Peyer's patch (tissue), 4 donors: ENCODE results near the gene NAP1L4.

Experiments
- POLR2A ChIP-seq, 2 donors: fragments of 450-650 bp; IDR thresholded peaks; one replicate each; pipeline ENCODE4 v1.5.1; 2017; ENCODE audit warnings: antibody characterized with exemption in 2 of 2, mild to moderate bottlenecking in 2 of 2, moderate library complexity in 2 of 2
- TF ChIP-seq, protein P1 (sequence below), 6 experiments: fragments of 450-650 bp in 4 of 6; fragments of 200-600 bp in 2 of 6; sonication (generic) in 1 of 6; IDR thresholded peaks; one replicate each; pipeline ENCODE4 v1.5.1; 2017 to 2019; ENCODE audit warnings: antibody characterized with exemption in 6 of 6, mild to moderate bottlenecking in 3 of 6, moderate library complexity in 1 of 6

DNA sequence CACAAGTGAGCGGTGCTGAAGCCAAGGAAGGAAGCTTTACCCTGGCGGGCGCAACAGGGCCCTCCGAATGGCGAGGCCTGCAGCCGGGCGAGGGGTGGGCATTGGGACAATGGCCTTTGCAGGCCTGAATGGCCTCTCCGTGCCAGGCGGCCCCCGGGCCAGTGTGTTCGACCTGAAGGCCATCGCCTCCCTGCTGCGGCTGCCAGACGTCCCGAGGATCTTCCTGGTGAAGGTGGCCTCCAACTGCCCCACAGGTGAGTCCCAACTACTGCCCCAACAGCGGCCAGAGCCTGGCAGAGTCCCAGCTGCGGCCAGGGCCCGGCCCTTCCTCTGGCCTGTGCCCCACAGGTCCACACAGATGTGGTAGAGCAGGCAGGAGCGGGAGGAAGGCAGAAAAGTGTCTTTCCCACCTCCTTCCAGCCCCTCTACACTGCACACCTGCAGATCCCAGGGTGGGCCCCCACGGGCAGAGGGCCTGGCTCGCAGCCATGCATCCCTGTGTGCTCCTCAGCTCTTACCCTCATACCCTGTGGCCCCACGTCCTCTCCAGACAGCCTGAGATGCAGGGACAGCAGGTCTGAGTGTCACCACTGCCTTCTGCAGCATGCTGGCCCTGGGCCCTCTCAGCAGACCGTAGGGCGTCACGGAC is 74.2 kb downstream of the NAP1L4 start:
- TF ChIP-seq, protein P1, sequence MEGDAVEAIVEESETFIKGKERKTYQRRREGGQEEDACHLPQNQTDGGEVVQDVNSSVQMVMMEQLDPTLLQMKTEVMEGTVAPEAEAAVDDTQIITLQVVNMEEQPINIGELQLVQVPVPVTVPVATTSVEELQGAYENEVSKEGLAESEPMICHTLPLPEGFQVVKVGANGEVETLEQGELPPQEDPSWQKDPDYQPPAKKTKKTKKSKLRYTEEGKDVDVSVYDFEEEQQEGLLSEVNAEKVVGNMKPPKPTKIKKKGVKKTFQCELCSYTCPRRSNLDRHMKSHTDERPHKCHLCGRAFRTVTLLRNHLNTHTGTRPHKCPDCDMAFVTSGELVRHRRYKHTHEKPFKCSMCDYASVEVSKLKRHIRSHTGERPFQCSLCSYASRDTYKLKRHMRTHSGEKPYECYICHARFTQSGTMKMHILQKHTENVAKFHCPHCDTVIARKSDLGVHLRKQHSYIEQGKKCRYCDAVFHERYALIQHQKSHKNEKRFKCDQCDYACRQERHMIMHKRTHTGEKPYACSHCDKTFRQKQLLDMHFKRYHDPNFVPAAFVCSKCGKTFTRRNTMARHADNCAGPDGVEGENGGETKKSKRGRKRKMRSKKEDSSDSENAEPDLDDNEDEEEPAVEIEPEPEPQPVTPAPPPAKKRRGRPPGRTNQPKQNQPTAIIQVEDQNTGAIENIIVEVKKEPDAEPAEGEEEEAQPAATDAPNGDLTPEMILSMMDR (IDR thresholded peaks at IDR 0.05): no peak
- no peak for TF ChIP-seq POLR2A (IDR thresholded peaks at IDR 0.05)
